Mesothelial cell of epicardium (in vitro differentiated cells): ENCODE measurements around the gene NRDC. TPM values are rescaled to one million over a fixed set of nuclear protein-coding genes. Genes with fewer than 3 reads are reported as not detected.

Experiments
- DNase-seq, 2 experiments: peaks; one replicate each; pipeline ENCODE4 v3.0.0; 2021; ENCODE audit warnings: low spot score in 2 of 2; ENCODE audit not compliant: unreplicated experiment in 2 of 2
- H3K27ac Mint-ChIP-seq: 2 replicates; pipeline ENCODE4 v1.8.0; 2021; ENCODE audit warnings: mixed read lengths
- H3K27me3 Mint-ChIP-seq: 2 replicates; pipeline ENCODE4 v1.8.0; 2021; ENCODE audit warnings: low read depth, mixed read lengths
- H3K36me3 Mint-ChIP-seq: 2 replicates; pipeline ENCODE4 v1.8.0; 2021; ENCODE audit warnings: mixed read lengths
- H3K4me1 Mint-ChIP-seq: 2 replicates; pipeline ENCODE4 v1.8.0; 2021; ENCODE audit warnings: mixed read lengths
- H3K4me3 Mint-ChIP-seq: 2 replicates; pipeline ENCODE4 v1.8.0; 2021; ENCODE audit warnings: mild to moderate bottlenecking, moderate library complexity, mixed read lengths
- H3K9me3 Mint-ChIP-seq: 2 replicates; pipeline ENCODE4 v1.8.0; 2021; ENCODE audit warnings: mixed read lengths
- total RNA-seq: library from RNA; stranded (reverse); gene quantifications from 3 replicates; pipeline ENCODE4 v1.2.1, GENCODE V29; 2021
- TF ChIP-seq, protein P1 (sequence below): fragments of 200-600 bp; sonication (generic); IDR thresholded peaks from one replicate; pipeline ENCODE4 v1.5.0; 2021; ENCODE audit warnings: antibody characterized with exemption; ENCODE audit not compliant: unreplicated experiment

Gene NRDC
- total RNA-seq, 1 donor from 2014 or later = 132 TPM

GRCh38 chr1:51758310-51758709 is 120.2 kb downstream of the NRDC start:
- TF ChIP-seq, protein P1, sequence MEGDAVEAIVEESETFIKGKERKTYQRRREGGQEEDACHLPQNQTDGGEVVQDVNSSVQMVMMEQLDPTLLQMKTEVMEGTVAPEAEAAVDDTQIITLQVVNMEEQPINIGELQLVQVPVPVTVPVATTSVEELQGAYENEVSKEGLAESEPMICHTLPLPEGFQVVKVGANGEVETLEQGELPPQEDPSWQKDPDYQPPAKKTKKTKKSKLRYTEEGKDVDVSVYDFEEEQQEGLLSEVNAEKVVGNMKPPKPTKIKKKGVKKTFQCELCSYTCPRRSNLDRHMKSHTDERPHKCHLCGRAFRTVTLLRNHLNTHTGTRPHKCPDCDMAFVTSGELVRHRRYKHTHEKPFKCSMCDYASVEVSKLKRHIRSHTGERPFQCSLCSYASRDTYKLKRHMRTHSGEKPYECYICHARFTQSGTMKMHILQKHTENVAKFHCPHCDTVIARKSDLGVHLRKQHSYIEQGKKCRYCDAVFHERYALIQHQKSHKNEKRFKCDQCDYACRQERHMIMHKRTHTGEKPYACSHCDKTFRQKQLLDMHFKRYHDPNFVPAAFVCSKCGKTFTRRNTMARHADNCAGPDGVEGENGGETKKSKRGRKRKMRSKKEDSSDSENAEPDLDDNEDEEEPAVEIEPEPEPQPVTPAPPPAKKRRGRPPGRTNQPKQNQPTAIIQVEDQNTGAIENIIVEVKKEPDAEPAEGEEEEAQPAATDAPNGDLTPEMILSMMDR = no peak
- DNase-seq = no peak
- H3K9me3 Mint-ChIP-seq = peaks cover 6% of the 10 kb centered on the region
- no peak overlapping the region for H3K27ac Mint-ChIP-seq
- no peaks in the 10 kb centered on the region for H3K27me3 Mint-ChIP-seq
- no peak overlapping the region for H3K4me3 Mint-ChIP-seq
- H3K4me1 Mint-ChIP-seq = peaks cover 14% of the 10 kb centered on the region
- H3K36me3 Mint-ChIP-seq = peaks cover 24% of the 10 kb centered on the region

GRCh38 chr1:51756290-51756689 is 122.2 kb downstream of the NRDC start:
- TF ChIP-seq, protein P1 = no peak
- Mint-ChIP-seq H3K27me3 (no peaks in the 10 kb centered on the region), H3K27ac (no peak overlapping the region), H3K4me3 (no peak overlapping the region), H3K36me3 (peaks cover 34% of the 10 kb centered on the region), H3K4me1 (peaks cover 14% of the 10 kb centered on the region), H3K9me3 (peaks cover 11% of the 10 kb centered on the region)
- DNase-seq = no peak

GRCh38 chr1:51755437-51755836 is 123.1 kb downstream of the NRDC start:
- Mint-ChIP-seq H3K27me3 (no peaks in the 10 kb centered on the region), H3K27ac (no peak overlapping the region), H3K36me3 (peaks cover 35% of the 10 kb centered on the region), H3K4me3 (no peak overlapping the region), H3K4me1 (peaks cover 14% of the 10 kb centered on the region), H3K9me3 (peaks cover 11% of the 10 kb centered on the region)
- no peak for DNase-seq
- TF ChIP-seq, protein P1 = no peak

- Mint-ChIP-seq H3K27ac (no peak overlapping the region), H3K27me3 (no peaks in the 10 kb centered on the region), H3K4me3 (no peak overlapping the region), H3K9me3 (peaks cover 11% of the 10 kb centered on the region), H3K36me3 (peaks cover 35% of the 10 kb centered on the region), H3K4me1 (peaks cover 14% of the 10 kb centered on the region)
- no peak for DNase-seq
- TF ChIP-seq, protein P1 = no peak
These were observed 123.9 kb downstream of the NRDC start for GRCh38 chr1:51754666-51755065.

- Mint-ChIP-seq H3K27ac (peak overlapping the region; percentile 67), H3K4me1 (peaks cover 14% of the 10 kb centered on the region), H3K4me3 (no peak overlapping the region), H3K9me3 (peaks cover 11% of the 10 kb centered on the region), H3K36me3 (peaks cover 35% of the 10 kb centered on the region), H3K27me3 (no peaks in the 10 kb centered on the region)
- DNase-seq = no peak
- TF ChIP-seq, protein P1 = no peak
These were observed 124.6 kb downstream of the NRDC start for GRCh38 chr1:51753969-51754368.
